SIG-M5 treated with dmso at 0.1 percent for 504 hours (cell line): ENCODE results near the gene C15orf61.

Experiments
- DNase-seq: peaks from one replicate; lab custom pipeline; 2025; ENCODE audit not compliant: unreplicated experiment; lab: John Stamatoyannopoulos, UW

C15orf61 gene

GRCh38 chr15:67521029-67521782 lies at the start of gene C15orf61:
Gene C15orf61, plus strand, starts transcription at chr15:67521131. Its CDS starts 118 bp downstream, at chr15:67521249.
- peak; percentile 71 for DNase-seq

- DNase-seq = no peak
These were observed 48.0 kb upstream of the C15orf61 start for GRCh38 chr15:67472957-67473356.

GRCh38 chr15:67474405-67475110 lies 46.4 kb upstream of the C15orf61 start:
- DNase-seq = no peak

GRCh38 chr15:67479781-67480505 lies 41.0 kb upstream of the C15orf61 start:
- no peak for DNase-seq

GRCh38 chr15:67480741-67481140 lies 40.2 kb upstream of the C15orf61 start:
- DNase-seq = no peak

GRCh38 chr15:67481680-67482079 lies 39.3 kb upstream of the C15orf61 start:
- no peak for DNase-seq

- DNase-seq = no peak
These were observed 25.3 kb upstream of the C15orf61 start for GRCh38 chr15:67495585-67495984.

GRCh38 chr15:67501177-67501835 lies 19.6 kb upstream of the C15orf61 start:
- peak; percentile 32 for DNase-seq

GRCh38 chr15:67501836-67502461 lies 19.0 kb upstream of the C15orf61 start:
- no peak for DNase-seq

- no peak for DNase-seq
These were observed 16.9 kb upstream of the C15orf61 start for GRCh38 chr15:67504056-67504455.

GRCh38 chr15:67504796-67505195 lies 16.1 kb upstream of the C15orf61 start:
- DNase-seq = no peak

- peak; percentile 78 for DNase-seq
These were observed 15.0 kb upstream of the C15orf61 start for GRCh38 chr15:67505675-67506572.

GRCh38 chr15:67506775-67507747 lies 13.9 kb upstream of the C15orf61 start:
- DNase-seq = peak; percentile 47

- DNase-seq = no peak
These were observed 12.5 kb upstream of the C15orf61 start for GRCh38 chr15:67508407-67508806.

GRCh38 chr15:67509918-67510317 lies 11.0 kb upstream of the C15orf61 start:
- no peak for DNase-seq

GRCh38 chr15:67510597-67511190 lies 10.2 kb upstream of the C15orf61 start:
- DNase-seq = no peak

- no peak for DNase-seq
These were observed 9.3 kb upstream of the C15orf61 start for GRCh38 chr15:67511606-67512005.

- no peak for DNase-seq
These were observed 8.8 kb upstream of the C15orf61 start for GRCh38 chr15:67512140-67512539.
